GM10266 (cell line): ENCODE data around the gene CNDP1.

ENCODE experiments used
- DNase-seq: peaks from one replicate; pipeline ENCODE4 v3.0.0; 2012; ENCODE audit errors: extremely low spot score
- CTCF ChIP-seq: IDR thresholded peaks from 2 replicates; pipeline ENCODE4 v1.5.1; 2012; ENCODE audit warnings: mild to moderate bottlenecking, low read depth; ENCODE audit not compliant: control insufficient read depth, insufficient read depth; ENCODE audit errors: missing control alignments

Gene CNDP1

DNA sequence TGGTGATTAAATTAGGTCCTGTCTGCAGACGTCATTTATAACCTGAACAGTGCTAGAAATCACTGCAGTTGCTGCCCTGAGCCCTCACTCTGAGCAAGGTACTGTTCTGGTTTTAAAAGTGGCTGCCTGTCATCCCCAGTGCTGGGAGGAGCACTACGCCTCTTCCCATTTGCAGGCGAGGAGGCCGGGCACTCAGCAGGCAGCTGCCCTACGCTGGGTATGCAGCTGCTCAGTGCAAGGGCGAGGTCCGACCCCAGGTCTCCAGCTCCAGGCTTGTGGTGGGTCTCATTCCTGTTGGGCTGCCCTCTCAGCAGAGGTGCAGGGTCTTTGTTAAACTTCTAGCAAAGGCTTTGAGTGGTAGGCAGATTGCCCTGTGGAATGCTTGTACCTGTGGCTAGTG is 22.5 kb upstream of the CNDP1 start:
- TF ChIP-seq CTCF: no peak
- no peak for DNase-seq

- TF ChIP-seq CTCF: no peak
- DNase-seq: no peak
These were observed 21.8 kb upstream of the CNDP1 start for GRCh38 chr18:74512321-74513053.

DNA sequence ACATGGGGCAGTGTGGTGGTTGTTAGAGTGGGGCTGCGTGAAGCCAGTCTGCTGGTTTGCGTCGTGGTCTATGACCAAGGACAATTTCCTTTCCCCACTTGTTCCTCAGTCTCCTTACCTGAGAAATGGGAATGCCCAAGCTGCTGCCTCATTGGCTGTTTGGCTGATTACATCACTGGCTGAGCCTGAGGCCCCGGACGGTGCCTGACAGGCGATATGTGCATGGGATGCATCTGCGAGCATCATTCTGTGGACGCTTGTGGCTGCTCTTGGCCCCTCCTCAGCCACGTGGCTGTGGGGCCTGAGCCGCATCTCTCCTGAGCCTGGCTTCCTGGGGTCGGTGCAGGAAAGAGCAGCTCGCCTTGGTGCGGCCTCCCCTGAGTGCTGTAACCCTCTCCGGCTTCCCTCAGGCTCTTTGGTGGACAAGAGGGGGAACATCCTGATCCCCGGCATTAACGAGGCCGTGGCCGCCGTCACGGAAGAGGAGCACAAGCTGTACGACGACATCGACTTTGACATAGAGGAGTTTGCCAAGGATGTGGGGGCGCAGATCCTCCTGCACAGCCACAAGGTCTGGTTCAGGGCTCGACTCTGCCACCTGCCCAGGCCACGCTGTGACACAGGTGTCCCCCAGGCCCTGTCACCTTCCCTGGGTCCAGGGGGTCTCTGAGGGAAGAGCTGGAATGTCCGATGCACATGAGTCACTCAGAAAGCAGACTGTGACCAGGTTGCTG is 21.0 kb upstream of the CNDP1 start:
- no peak for DNase-seq
- TF ChIP-seq CTCF: no peak

GRCh38 chr18:74513883-74514205 is 20.5 kb upstream of the CNDP1 start:
- TF ChIP-seq CTCF: no peak
- no peak for DNase-seq

DNA sequence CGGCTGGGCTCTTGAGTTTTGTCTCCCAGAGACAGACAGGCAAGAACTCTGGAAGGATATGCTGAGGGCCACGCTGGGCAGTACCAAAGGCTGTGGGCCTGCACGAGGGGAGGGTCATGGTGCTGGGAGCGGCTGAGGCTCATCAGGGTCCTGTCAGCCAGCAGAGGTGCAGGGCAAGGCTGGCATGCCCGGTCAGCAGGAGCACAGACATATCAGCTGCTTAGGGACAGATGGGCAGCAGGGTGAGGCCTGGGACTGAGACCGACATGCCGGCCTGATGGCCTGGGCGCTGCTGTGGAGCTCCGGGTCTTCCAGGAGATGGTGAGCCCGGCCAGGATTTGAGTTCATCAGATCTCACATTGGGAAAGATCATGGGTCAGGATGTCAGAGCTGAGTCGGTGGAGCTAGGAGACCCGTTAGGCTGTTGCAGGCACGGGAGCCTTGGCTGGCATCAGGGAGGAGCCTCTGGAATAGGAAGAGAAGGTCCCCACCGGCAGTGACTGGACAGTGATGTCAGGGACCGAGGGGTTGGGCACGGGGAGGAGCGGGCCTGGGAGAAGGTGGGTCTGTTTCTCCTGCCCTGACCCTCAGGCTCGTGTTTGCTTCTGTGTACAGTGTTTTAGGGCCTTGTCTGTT is 19.3 kb upstream of the CNDP1 start:
- TF ChIP-seq CTCF: no peak

GRCh38 chr18:74515620-74516231 is 18.6 kb upstream of the CNDP1 start:
- no peak for DNase-seq

More for the DNA sequence above, 19.3 kb upstream of the CNDP1 start:
- no peak for DNase-seq

More at GRCh38 chr18:74515620-74516231, 18.6 kb upstream of the CNDP1 start:
- TF ChIP-seq CTCF: no peak
